HG02623 (cell line): ENCODE data around the gene SLC44A2.
A peak's percentile ranks its signal among the peaks of the same experiment; 100 is the strongest.
"Not testable (repeated sequence)": the region's sequence is repeated elsewhere in the genome, so short reads cannot be mapped to it uniquely, and the experiment has no call there.

Experiments used
- ATAC-seq: cut with Tn5 transposase; IDR thresholded peaks from one replicate; pipeline ENCODE4 v1.9.1; 2021; ENCODE audit warnings: moderate library complexity; ENCODE audit not compliant: unreplicated experiment

Gene SLC44A2

GRCh38 chr19:10648360-10648759 is 23.0 kb downstream of the SLC44A2 start:
- no peak for ATAC-seq

DNA sequence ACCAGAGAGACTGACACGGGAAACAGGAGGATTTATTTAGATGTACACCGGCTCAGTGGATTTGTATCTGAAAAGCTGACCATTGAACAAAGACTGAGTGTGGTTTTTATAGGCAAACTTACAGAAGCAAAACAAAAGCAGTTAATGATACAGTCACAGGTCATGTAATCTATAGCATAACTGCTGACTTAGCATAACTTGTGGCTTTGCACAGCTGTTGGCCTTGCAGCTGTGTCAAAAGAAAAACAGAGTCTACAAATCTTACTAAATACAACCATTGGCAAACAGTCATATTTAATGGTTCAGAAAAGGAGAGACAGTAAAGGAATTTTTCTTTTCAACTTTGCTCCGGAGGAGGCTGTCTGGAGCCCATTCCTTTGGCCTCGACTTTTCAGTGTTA is 26.5 kb downstream of the SLC44A2 start:
- ATAC-seq = no peak

DNA sequence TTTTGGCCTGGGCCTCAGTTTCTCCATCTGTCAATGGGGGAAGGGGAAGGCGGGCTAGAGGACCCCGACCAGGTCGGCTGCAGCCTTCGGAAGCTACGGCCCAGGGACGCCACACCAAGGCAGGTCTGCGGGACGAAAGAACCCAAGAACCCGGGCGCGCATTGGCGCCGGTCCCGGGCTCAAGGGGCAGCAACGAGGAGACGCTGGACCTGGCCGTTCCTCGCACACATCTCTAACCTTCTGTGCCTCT is 28.1 kb downstream of the SLC44A2 start:
- ATAC-seq = peak; percentile 5

DNA sequence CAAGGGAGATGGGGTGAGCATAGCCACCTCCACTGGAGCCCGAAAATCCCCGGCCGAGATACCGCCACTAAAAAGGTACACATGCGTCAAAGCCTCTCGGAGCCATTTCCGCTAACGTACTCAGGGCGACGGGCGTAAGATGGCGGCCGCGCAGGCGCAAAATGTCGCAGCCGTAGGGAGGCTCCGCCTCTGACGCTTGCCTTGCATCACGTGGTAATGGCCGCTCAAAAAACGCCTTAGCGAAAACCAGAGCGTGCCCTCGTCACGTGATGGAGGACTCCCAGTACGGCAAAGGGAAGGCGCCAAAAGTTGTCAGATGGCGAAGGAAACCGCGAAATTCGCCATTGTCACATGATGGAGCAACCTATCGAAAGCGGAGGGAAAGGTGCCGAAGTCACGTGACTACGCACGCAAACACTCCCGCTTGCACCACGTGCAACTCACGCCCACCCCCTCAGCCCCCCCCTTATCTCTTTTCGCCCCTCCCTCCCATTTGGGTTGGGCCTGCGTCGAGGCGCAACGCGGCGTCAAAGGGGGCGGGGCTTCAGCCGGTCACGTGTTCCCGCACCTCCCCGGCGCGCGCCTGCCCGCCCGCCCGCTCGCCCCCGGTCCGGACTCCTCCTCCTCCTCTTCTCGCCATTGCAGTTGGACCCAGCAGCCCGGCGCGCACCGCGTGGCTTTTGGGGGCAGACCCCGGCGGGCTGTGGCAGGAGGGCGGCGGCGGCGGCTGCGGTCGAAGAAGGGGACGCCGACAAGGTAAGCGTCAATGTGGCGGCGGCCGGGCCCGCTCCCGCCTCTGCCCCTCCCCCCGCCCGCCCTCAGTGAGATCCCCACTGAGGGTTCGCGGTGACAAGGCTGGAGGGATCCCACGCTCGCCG is 28.6 kb downstream of the SLC44A2 start, which contains the start of gene ILF3:
ILF3 (plus strand) TSS at position 615 of the 878 bp plus-strand sequence. CDS start 16,260 bp downstream, outside the sequence.
- ATAC-seq = peak; percentile 65

DNA sequence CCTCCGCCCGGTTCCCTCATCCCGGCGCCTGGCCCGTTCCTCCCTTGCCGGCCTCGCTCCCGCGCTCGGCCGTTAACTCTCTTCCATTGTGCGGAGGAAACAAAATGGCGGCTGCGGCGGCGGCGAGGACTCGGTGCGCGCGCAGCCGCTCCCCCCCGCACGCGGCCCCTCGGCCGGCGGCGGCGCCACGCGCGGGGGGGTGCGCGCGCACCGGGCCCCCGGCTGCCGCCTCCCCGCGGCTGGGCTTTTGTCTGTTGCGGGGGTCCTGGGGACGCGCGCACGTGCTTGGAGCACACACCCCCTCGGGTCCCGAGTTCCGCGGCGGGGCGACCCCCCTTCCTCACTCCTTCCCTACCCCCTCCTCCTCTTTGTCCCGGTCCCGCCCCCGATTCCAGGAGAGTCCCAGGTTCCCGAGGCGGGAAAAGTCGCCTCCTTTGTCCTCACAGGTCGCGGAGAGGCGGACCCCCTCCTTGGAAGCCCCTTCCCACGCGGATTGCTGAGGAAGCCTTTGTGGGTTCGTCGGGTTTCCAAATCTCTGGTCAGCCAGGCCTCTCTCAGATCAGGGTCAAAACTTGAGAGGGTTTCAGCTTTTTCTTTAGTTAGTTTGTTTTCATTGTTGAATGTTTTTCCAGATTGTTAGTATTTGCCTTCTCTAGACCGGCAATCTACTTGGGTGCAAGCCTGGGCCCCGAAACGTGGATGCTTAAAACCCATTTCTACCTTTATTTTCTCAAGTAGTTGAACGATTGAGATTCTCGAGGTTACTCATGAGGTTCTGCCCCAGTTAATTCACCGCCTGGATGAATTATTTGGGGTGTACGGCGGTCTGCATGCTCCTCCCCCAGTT is 29.5 kb downstream of the SLC44A2 start:
- no peak for ATAC-seq

GRCh38 chr19:10655457-10656312 is 30.3 kb downstream of the SLC44A2 start:
- ATAC-seq = no peak

- no peak for ATAC-seq
These were observed 35.0 kb downstream of the SLC44A2 start for GRCh38 chr19:10660346-10660745.

DNA sequence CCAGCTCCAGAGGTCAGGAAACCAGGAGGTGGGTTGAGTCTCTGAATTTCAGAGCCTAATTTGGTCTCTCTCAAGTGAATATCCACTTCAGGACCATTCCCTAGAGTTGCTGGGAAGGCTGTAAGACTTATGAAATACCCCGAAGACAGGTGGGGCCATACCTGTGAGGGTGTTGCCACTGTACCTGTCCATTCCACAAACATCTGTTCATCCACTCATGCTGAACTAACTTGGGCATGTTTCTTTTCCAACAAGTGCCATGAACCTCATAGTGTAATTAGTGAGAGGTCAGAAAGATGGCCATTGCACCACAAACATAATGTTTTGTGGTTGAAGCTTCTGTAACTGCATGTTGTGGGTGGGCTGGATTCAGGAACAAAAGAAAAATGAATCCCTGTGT is 36.6 kb downstream of the SLC44A2 start:
- ATAC-seq = no peak

- ATAC-seq = no peak
These were observed 37.3 kb downstream of the SLC44A2 start for GRCh38 chr19:10662384-10663251.

DNA sequence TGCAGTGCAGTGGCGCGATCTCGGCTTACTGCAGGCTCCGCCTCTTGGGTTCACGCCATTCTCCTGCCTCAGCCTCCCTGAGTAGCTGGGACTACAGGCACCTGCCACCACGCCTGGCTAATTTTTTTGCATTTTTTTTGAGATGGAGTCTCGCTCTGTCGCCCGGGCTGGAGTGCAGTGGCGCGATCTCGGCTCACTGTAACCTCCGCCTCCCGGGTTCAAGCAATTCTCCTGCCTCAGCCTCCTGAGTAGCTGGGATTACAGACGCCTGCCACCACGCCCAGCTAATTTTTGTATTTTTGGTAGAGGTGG is 37.9 kb downstream of the SLC44A2 start:
- not testable (repeated sequence) for ATAC-seq

GRCh38 chr19:10667867-10668266 is 42.5 kb downstream of the SLC44A2 start:
- ATAC-seq = no peak

- ATAC-seq = no peak
These were observed 43.9 kb downstream of the SLC44A2 start for GRCh38 chr19:10669246-10669645.

GRCh38 chr19:10670182-10670581 is 44.8 kb downstream of the SLC44A2 start:
- no peak for ATAC-seq

- ATAC-seq = no peak
These were observed 45.8 kb downstream of the SLC44A2 start for GRCh38 chr19:10670876-10671804.

DNA sequence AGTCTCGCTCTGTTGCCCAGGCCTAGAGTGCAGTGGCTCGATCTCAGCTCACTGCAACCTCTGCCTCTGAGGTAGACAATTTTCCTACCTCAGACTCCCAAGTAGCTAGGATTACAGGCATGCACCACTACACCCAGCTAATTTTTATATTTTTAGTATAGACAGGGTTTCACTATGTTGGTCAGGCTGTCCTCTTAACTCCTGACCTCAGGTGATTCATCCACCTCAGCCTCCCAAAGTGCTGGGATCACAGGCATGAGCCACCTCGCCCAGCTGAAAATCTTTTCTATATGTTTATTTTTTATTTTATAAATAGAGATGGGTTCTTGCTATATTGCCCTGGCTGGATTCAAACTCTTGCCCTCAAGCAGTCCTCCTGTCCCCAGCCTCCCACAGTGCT is 46.6 kb downstream of the SLC44A2 start:
- not testable (repeated sequence) for ATAC-seq

DNA sequence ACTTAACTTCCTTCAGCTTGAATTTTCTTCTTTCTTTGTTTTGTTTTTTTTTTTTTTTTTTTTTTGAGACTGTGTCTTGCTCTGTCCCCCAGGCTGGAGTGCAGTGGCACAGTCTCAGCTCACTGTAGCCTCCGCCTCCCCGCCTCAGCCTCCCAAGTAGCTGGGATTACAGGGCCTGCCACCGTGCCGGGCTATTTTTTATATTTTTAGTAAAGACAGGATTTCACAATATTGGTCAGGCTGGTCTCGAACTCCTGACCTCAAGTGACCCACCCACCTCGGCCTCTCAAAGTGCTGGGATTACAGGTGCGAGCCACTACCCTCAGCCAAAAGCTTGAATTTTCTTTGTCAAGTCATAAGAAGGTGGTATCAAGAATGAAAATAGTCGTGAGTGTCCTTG is 49.9 kb downstream of the SLC44A2 start:
- not testable (repeated sequence) for ATAC-seq

- ATAC-seq = no peak
These were observed 52.4 kb downstream of the SLC44A2 start for GRCh38 chr19:10677751-10678150.

DNA sequence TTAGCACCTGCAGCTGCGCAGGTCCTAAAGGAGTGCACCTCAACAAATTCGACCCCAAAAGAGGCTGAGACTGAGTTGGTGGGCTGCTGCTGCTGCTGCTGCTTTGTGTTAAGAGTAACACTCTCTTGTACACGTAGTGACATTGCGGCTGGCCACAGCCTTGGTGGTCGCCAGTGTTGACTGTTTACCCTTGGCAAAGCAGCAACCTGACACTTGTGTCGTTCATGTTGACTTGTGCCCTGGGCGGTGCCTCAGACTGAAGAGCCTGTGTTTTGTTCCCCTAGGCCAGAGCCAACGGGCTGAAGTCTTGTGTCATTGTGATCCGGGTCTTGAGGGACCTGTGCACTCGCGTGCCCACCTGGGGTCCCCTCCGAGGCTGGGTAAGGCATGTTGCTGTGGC is 53.5 kb downstream of the SLC44A2 start:
- ATAC-seq = no peak

- ATAC-seq = no peak
These were observed 54.4 kb downstream of the SLC44A2 start for GRCh38 chr19:10679743-10680142.
